Epithelial cell of proximal tubule (primary cell): ENCODE data around the gene APLF. TPM values are rescaled to one million over a fixed set of nuclear protein-coding genes. Genes with fewer than 3 reads are reported as not detected.
A peak's percentile ranks its signal among the peaks of the same experiment; 100 is the strongest.

Experiments
- DNase-seq: peaks from one replicate; pipeline ENCODE4 v3.0.0-alpha.2; 2011; ENCODE audit warnings: low read depth
- H3K4me3 ChIP-seq: 2 replicates; pipeline ENCODE4 v1.5.1; 2011; ENCODE audit warnings: low read depth, mild to moderate bottlenecking, low read length
- CTCF ChIP-seq: conservative IDR thresholded peaks from 2 replicates; pipeline ENCODE4 v1.5.1; 2012; ENCODE audit warnings: low read depth, mild to moderate bottlenecking, low read length
- total RNA-seq: library from RNA; depleted of rRNA; stranded (reverse); fragments of >200 nt; gene quantifications from 2 replicates; pipeline ENCODE4 v1.2.3, GENCODE V29; 2015

The APLF gene
- total RNA-seq, 1 donor from 2014 or later, result 5.1 TPM

GRCh38 chr2:68466361-68466777 lies 1.0 kb upstream of the APLF start:
- TF ChIP-seq CTCF, result peak; percentile 39
- peak; percentile 32 for DNase-seq

GRCh38 chr2:68466778-68467076 lies 658 bp upstream of the APLF start:
- H3K4me3 ChIP-seq, result peak overlapping the region; percentile 95
- DNase-seq, result no peak
- no peak for TF ChIP-seq CTCF

More at GRCh38 chr2:68466361-68466777, 1.0 kb upstream of the APLF start:
- peak overlapping the region; percentile 95 for H3K4me3 ChIP-seq

- no peak for TF ChIP-seq CTCF
- DNase-seq, result no peak
- H3K4me3 ChIP-seq, result no peak overlapping the region
Measured at GRCh38 chr2:68468801-68469200, 1.4 kb downstream of the APLF start.

GRCh38 chr2:68469935-68470334 lies 2.5 kb downstream of the APLF start:
- no peak for DNase-seq
- H3K4me3 ChIP-seq, result no peak overlapping the region
- TF ChIP-seq CTCF, result no peak

- TF ChIP-seq CTCF, result no peak
- no peak overlapping the region for H3K4me3 ChIP-seq
- DNase-seq, result no peak
Measured at GRCh38 chr2:68471385-68471784, 4.0 kb downstream of the APLF start.

GRCh38 chr2:68472796-68473414 lies 5.5 kb downstream of the APLF start:
- DNase-seq, result no peak
- TF ChIP-seq CTCF, result no peak
- H3K4me3 ChIP-seq, result no peak overlapping the region

GRCh38 chr2:68475110-68475509 lies 7.7 kb downstream of the APLF start:
- TF ChIP-seq CTCF, result no peak
- no peak for DNase-seq
- no peak overlapping the region for H3K4me3 ChIP-seq
